NCI-H1436 (cell line): ENCODE measurements around the gene DENND1A.
"Not testable (repeated sequence)": the region's sequence is repeated elsewhere in the genome, so short reads cannot be mapped to it uniquely, and the experiment has no call there.

Experiments
- DNase-seq: peaks from one replicate; lab custom pipeline; 2025; lab: John Stamatoyannopoulos, UW

Gene DENND1A

DNA sequence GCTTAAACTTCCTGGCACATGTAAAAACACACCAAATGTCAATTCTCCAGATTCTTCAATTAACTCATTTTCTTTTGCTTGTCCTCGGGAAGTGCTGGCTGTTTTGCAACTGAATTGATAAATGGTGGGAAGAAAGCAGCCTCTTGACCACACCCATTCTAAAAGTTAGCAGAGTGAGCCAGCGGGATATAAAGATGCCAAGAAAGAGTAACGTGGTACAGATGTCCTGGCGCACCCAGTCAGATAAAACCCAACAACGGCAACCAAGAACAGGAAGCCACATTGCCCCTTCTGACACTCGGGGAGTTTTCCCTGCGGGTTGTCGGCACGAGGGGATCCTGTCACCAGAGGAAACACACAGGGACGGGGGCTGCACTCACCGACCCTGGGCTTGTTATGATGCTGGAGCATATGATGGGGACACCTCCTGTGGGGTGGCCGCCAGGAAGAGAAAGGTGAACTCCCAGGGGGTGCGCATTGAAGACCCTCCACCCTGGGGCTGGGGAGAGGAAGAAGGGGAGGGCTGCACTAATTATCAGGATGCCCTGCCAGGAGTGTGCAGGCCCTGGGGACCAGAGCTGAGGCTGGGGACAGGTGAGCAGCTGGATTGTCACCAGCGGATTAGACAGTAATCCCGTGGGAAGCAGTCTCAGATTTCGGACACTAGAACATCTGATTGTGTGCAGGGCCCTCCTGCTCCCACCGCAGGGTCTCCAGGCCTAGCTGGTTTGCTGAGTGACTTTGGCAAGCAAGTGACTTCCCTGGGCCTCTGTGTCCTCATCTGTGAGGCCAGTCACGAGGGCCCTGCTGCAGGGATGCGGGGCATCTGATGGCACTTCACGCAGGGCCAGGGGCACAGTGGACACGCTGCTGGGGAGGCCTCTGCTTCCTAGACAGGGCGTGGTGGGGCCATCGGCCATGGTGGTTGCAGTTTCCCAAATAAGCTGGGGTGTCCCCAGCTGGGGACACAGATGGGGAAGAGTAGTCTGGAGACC, 514.7 kb downstream of the DENND1A start:
- DNase-seq, result no peak

DNA sequence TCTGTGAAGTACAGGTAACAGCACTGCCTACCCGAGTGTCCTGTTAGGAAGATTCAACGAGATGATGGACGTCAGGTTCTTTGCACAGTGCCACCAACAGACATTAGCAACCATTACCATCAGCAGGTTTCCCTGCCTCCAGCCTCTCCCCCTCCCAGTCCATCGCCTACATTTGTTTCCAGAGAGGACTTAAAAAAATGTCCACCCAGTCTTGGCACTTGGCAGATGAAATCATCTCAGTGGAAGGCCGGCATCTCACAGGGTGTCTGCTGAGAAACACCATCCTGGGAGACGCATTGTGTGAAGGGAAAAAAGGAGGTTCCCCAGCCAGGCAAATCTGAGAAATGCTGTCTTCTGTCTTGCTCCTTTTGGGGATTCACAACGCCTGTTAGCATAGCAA, 515.7 kb downstream of the DENND1A start:
- DNase-seq, result no peak

- DNase-seq, result no peak
Measured at GRCh38 chr9:123412171-123412820, 517.6 kb downstream of the DENND1A start.

DNA sequence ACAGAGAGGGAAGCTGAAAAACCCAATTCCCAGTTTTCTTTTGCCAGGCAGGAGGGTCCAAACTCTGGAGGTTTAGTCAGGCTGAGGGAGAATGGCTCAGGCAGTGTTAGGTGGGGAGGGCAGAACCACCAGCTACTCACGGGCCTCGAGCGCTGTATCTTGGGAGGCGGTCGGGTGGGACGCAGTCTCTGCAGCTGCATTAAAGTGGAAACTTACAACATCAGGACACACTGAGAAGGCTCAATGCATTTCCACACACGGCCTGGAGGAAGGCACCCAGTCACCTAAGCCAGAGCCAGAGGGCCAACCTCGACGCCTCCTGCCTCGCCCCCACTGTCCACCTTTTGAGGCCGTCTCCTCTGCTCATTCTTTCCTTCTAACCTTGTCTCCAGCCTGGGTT, 518.3 kb downstream of the DENND1A start:
- no peak for DNase-seq

- DNase-seq, result no peak
Measured at GRCh38 chr9:123411191-123411590, 518.7 kb downstream of the DENND1A start.

GRCh38 chr9:123410281-123410910, 519.5 kb downstream of the DENND1A start:
- DNase-seq, result no peak

DNA sequence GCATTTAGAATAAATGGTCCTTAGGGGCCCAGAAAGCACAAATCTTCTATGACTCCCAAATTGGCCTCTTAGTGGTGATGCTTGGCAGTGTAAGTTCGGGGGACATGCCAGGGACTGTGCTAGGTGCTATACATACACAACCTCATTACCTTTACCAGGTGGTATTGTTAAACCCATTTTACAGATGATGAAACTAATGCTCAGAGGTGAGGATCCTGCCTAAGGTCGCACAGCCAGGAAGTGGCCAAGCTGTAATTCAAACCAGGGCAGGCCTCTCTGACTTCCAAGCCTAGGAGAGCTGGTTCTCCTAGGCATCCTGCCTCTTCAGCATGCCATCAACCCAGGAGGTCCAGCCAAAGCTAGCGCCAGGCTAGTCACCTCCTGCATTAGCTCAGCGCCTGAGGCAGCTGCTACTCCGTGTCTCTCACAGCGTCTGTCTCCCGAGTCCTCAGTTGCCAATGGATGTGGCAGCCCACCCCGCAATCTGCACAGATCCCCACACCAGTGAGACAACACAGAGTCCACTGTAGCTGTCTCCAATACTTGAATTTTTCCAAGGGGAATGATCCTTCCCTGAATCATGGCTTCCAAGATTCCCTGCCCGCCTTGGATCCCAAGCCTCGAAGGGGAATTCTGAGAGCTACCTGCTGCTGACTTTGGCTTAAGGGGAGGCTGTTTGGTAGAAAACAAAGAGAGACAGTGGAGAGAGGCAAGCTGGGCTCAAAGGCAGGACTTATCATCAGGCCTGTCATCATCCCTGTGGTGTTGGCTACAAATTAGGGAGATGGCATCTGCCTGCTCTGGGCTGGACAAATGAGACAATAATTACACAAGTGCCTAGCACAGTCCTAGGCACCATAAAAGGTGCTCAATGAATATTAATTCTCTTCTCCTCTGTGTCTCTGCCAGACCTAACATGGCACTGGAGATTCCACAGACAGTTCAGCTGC, 521.3 kb downstream of the DENND1A start:
- DNase-seq, result no peak

DNA sequence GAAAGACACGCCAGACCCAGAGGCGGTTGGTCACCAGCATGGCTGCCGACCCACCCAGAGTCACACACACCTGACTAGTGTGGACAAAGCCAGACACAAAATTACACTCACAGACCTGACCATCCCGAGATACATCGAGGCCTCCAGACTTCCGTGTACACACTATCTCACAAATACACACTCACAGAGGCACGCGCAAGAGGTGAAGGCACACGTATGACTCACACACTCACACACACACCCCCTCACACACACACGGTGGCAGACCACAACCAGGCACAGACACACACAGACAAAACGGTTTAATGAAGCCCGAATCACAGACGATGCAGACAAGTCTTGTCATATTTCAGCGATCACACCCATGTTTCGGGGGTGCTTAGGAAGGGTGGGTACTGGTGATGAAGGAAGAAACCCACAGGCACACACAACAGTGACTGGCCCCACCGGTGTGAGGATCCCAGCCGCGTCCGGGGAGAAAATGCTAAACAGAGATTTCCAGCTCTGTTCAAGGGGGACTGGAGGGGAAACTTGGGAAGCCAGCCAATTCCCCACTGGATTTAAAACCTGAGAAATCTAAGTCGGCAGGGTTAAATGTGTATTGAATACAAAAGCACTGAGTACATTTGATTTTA, 522.6 kb downstream of the DENND1A start:
- no peak for DNase-seq

DNA sequence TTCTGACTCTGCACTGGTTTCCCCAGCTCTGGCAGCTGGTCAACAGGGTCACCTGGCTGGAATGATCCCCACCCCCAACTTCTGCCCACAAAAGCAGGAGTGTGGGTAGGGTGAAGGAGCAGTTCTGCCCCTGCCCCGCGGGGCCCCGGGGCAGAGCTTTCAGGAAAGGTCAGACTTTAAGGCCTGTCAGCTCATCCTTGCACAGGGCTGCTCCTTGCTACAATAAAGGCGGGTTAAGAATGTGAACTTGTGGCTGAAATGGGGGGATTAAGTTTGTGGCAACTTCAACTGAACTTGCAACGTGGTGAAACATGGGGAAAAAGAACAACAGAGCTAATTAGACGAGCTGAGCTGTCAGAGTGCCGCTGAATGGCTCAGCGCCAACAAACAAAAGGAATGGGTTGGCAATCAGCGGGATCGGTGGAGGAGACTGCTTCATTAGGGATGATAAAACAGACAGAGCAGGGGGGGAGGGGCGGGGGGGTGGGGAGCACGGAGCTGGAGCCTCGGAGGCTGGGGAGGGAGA, 523.2 kb downstream of the DENND1A start:
- peak; percentile 29 for DNase-seq

DNA sequence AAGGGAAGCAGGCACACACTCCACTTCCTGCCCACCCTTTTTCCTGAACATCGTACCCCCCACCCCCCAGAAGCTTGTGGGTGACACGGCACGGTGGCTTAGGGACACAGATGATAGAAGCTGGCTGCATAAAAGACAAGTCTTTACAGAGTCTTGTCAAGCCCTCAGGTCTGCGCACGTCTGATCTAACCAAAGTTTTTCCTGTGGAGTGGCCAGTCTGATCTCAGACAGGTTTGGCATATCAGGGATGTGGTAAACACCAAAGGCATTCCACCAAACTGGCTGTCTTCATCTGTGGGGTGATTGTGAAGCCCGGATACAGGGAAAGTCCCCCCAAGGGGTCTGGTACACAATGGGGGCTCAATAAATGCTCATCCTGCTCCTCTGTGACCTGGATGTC, 523.9 kb downstream of the DENND1A start:
- DNase-seq, result no peak

- no peak for DNase-seq
Measured at GRCh38 chr9:123402981-123403509, 526.9 kb downstream of the DENND1A start.

DNA sequence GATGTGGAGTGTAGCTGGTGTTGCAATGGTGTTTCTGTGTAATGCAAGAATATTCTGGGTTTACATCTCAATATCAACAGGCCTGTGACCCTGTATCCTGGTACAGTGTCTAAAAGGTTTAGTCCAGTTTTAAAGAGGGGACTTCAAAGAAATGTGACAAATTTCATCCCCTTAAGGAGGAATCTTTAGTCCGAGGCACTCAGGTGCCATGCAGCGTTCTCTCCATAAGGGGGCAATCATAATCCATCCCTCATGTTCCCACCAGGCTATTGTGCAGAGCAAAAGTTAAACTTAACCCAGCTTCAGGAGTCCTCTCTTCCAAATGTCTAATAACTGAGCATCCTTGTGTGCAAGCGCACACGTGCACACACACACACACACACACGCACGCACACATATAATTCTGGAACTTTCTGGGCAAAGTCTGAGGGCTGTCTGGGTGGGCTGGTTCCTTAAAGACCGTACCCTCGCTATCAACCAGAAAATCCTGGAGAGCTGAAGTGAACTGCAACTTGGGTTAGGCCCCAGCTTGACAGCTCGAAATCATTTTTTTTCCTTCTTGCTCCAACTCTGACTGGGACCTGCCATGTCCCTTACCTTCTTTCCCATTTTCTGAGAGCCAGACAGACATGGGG, 527.9 kb downstream of the DENND1A start:
- DNase-seq, result peak; percentile 24

- no peak for DNase-seq
Measured at GRCh38 chr9:123400926-123401503, 528.9 kb downstream of the DENND1A start.

- no peak for DNase-seq
Measured at GRCh38 chr9:123399803-123400378, 530.0 kb downstream of the DENND1A start.

DNA sequence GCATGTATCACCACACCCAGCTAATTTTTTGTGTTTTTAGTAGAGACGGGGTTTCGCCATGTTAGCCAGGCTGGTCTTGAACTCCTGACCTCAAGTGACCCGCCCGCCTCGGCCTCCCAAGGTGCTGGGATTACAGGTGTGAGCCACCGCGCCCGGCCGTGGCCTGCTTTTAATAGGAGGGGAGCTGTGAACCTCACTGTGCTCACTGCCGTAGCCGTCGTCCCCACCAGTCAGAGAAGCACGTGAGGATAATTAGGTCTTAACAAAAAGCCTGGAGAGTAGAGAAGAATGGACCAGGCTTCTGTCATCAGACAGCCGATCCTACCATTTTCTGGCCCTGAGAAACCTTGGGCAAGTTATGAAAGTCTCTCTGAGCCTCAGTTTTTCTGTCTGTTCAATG, 531.0 kb downstream of the DENND1A start:
- DNase-seq, result not testable (repeated sequence)

DNA sequence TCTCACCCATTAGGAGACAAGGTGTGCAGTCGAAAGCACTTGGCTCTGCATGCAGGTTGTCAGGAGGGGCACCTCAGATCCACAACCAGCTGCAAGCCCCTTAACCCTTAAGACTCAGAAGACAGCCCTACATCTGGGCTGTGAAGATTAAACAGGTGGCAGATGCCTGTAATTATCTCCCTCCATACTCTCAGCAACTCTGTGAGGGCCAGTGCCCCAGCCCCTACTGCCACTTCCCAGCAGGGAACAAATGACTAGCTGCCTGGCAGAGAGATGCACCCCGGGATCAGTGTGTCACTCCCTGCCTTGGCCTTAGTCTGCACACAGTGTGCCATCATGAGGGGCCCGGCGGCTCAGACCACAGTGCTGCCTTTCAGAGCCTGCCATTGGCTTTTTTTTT, 532.0 kb downstream of the DENND1A start:
- DNase-seq, result no peak

DNA sequence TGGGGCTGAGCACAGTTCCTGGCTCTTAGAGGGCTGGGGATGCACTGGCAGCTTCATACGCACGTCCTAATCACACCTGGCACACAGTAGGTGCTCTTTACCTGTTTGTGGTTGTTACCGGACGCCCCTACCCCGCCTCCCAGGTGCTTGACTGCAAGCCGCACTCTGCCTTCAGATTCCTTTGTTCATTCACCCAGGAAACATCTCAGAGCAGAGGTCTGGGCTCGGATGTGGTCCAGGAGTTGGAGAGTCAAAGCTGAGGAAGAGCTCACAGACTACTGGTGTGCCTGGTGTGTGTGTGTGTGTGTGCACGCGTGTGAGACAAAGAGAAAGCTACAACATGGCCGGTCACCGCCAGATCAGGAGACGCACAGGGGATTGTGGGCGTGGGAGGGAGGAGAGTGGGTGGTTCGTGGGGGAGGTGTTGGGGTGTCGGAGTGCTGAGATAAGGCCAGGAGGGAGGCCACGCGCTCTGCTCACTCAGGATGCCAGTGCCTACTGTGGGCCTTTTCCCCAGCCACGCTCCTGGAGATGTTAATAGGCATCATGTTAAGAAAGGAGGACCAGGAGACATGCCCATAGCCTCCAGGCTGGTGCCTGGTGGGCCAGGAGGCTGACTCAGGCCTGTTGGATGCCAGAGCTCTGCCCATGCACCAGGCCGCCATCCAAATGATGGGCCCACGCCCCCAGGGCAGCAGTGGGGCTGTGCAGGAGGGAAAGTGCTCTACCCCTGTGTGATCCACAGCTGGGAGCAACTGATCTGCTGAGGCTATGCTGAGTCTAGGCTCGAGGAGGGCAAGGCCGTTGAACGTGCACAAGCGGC, 534.0 kb downstream of the DENND1A start:
- no peak for DNase-seq

DNA sequence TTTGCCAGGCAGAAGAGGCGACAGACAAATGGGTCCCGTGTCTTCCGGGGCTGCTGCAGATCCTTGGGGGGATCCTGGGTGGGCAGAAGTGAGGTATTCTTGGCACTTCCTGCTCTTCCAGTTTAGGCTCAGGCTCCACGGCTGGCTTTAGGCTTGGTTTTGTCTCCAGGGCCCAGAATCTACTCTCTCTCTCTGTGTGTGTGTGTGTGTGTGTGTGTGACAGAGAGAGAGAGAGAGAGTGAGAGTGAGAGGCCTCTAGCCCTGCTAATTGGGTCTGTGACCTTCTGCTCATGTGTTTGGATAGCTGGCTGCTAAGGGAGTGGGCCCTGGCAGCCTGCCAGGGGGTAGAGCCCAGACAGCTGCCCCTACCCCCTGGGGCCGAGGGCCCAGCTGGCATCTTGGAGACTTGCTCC, 534.6 kb downstream of the DENND1A start:
- DNase-seq, result peak; percentile 20
